OCI-LY1 (cell line): Measurements from ENCODE around the gene KIRREL3.

Experiments
- EZH2 ChIP-seq: fragments of 200-600 bp; sonication (generic), shearing (Covaris generic); IDR thresholded peaks from 2 replicates; pipeline ENCODE4 v1.8.0; 2017; ENCODE audit warnings: borderline replicate concordance, mixed run types, mild to moderate bottlenecking, antibody characterized with exemption, low read length, moderate library complexity, mixed read lengths
- TF ChIP-seq, protein P1 (sequence below): fragments of 200-600 bp; sonication (generic), shearing (Covaris generic); IDR thresholded peaks from 2 replicates; pipeline ENCODE4 v1.5.1; 2017; ENCODE audit warnings: mild to moderate bottlenecking, antibody characterized with exemption, low read length, moderate library complexity, mixed read lengths

DNA sequence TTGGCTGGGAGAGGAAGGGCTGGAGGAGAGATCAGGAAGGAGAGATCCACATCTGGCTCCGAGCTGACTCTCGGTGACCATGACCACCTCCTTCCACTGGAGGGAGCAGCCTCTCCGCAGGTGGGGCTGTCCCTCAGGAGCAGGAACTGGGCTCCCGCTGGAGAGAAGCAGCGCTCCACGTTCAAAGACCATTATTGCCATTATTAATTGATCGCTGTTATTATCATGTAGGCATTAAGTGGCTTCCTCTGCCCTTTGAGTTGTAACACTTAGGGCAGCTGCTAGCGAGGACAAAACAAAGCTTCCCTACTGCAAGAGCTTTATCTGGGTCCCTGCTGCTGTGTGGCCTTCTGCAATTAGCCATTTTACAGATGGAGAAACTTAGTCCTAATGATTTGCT, 393.2 kb downstream of the KIRREL3 start:
- TF ChIP-seq, protein P1, sequence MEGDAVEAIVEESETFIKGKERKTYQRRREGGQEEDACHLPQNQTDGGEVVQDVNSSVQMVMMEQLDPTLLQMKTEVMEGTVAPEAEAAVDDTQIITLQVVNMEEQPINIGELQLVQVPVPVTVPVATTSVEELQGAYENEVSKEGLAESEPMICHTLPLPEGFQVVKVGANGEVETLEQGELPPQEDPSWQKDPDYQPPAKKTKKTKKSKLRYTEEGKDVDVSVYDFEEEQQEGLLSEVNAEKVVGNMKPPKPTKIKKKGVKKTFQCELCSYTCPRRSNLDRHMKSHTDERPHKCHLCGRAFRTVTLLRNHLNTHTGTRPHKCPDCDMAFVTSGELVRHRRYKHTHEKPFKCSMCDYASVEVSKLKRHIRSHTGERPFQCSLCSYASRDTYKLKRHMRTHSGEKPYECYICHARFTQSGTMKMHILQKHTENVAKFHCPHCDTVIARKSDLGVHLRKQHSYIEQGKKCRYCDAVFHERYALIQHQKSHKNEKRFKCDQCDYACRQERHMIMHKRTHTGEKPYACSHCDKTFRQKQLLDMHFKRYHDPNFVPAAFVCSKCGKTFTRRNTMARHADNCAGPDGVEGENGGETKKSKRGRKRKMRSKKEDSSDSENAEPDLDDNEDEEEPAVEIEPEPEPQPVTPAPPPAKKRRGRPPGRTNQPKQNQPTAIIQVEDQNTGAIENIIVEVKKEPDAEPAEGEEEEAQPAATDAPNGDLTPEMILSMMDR: peak; percentile 29; the same call in 1 of the 2 replicates
- no peak for TF ChIP-seq EZH2
